Activated CD4-positive, alpha-beta T cell treated with anti-CD3 and anti-CD28 coated beads, Interleukin-2, amount 50 U/mL, for 48 hours (primary cell): ENCODE measurements around the gene A4GALT.
"Not testable (repeated sequence)": the region's sequence is repeated elsewhere in the genome, so short reads cannot be mapped to it uniquely, and the experiment has no call there.

Source experiments
- DNase-seq, 2 experiments: peaks; one replicate each; pipeline ENCODE4 v3.0.0-alpha.2; 2020

A4GALT gene

GRCh38 chr22:42720263-42721044, at the start of gene A4GALT:
A4GALT (minus strand) TSS chr22:42720870; CDS start chr22:42693951, 26,919 bp downstream.
- no peak for DNase-seq

DNA sequence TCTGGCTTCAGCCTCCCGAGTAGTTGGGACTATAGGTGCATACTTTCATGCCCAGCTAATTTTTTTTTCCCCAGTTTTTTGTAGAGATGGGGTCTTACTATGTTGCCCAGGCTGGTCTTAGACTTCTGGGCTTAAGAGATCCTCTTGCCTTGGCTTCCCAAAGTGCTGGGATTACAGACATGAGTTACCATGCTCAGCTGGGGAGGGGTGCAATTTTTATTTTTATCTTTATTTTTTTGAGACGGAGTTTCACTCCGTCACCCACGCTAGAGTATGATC, 49.7 kb upstream of the A4GALT start:
- DNase-seq = no peak

GRCh38 chr22:42769574-42770447, 49.1 kb upstream of the A4GALT start:
- DNase-seq = no peak

DNA sequence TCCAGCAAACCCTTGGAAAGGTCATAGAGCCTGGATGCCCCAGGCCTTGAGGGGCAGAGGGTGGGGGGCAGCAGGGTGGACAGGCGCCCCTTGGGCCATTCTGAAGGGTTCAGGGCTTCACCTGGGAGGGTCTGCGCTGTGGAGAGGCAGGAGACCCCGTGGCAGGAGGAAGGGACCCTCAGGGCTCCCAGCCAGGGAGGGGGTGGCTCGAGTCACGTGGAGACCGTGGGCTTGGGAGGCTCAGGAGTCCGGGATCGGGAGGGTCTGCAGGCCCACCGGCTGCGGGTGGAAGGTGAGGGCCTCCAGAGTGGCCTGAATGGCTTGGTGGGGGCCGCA, 48.5 kb upstream of the A4GALT start:
- no peak for DNase-seq

GRCh38 chr22:42768385-42769035, 47.8 kb upstream of the A4GALT start:
- DNase-seq = no peak

DNA sequence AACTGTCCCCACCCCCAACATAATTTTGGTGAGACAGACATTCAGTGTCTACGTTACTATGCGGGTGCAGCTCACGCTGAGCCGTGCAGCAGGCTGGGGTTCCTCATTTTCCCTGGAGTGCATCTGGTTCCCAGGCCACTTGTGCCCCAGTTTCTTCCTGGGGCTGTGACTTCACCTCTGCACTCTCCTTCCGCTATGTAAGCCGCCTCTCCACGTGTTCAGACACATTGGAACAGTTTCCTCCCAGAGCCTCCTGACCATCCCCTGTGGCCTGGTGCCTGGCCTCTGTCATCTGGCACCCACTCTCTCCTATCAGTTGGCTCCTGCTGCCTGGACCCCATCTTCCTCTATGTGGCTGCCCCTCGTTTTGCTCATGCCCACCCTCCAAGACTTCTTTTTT, 46.2 kb upstream of the A4GALT start:
- DNase-seq = no peak

DNA sequence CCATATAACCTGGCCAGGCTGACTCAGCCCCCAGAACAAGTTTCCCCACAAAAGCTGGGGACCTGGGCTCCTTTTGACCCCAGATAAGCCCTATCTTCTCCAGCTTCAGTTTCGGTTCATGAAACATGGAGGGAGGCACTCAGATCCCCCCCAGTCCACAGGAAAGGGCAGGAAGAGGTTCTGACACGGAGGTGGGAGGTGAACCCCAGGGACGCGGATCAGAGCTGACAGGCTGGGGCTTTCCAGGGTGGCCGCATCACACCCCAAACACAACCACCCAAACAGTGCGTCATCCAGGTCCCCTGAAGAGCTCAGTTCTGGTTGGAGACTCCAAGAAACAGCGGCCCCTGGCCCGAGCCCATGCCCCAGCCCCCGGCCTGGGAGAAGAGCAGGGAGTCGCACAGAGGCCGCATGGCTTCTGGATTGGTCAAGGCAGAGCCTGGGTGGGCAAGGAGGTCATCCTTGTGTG, 44.3 kb upstream of the A4GALT start:
- DNase-seq = no peak

DNA sequence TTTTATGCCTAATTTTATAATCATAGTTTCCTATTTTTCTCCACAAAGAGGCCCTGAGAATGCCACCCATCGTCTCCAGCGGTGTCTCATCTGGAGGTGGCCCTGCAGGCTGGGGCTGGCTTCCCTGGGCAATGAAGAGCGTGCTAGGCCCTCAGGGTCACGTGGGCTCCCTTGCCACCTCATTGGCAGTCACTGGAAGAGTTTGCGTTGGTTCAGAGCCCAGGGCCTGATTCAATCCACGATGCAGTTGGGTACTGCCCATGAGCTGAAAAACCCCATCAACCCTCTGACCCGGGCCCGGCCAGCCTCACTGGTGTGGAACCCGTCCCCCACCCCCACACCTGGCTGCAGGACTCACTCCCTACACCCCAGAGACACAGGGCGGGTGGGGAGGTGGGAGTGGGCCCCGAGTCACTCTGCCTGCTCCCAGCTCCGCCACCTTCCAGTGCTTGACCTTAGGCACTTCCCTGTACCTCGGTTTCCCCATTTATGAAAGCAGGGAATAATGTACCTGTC, 43.4 kb upstream of the A4GALT start:
- DNase-seq = no peak

- no peak for DNase-seq
Measured at GRCh38 chr22:42760806-42761565, 40.3 kb upstream of the A4GALT start.

- no peak for DNase-seq
Measured at GRCh38 chr22:42758931-42759629, 38.4 kb upstream of the A4GALT start.

- not testable (repeated sequence) for DNase-seq
Measured at GRCh38 chr22:42755553-42755952, 34.9 kb upstream of the A4GALT start.

- not testable (repeated sequence) for DNase-seq
Measured at GRCh38 chr22:42755121-42755520, 34.5 kb upstream of the A4GALT start.

GRCh38 chr22:42754658-42755057, 34.0 kb upstream of the A4GALT start:
- no peak for DNase-seq

DNA sequence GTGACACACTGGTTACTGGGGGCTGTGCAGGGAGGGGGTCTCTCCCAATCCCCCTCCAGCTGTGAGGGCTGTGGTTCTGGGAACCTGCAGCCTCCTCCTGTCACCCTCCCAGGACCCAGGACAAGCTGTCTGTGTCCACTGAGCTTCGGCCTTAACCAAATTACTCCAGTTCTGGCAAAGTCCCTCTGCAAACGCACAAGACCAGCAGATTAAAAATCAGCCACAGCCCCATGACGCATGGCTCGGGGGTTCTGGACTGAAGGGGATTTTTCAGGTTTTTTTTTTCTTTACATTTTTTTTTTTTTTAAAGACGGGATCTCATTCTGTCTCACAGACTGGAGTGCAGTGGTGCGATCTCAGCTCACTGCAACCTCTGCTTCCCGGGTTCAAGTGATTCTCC, 32.2 kb upstream of the A4GALT start:
- no peak for DNase-seq

- DNase-seq = no peak
Measured at GRCh38 chr22:42752230-42752746, 31.6 kb upstream of the A4GALT start.

DNA sequence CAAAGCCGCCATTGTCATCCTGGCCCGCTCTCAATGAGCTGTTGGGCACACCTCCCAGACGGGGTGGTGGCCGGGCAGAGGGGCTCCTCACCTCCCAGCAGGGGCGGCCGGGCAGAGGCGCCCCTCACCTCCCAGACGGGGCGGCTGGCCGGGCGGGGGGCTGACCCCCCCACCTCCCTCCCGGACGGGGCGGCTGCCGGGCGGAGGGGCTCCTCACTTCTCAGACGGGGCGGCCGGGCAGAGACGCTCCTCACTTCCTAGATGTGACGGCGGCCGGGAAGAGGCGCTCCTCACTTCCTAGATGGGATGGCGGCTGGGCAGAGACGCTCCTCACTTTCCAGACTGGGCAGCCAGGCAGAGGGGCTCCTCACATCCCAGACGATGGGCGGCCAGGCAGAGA, 29.8 kb upstream of the A4GALT start:
- not testable (repeated sequence) for DNase-seq

DNA sequence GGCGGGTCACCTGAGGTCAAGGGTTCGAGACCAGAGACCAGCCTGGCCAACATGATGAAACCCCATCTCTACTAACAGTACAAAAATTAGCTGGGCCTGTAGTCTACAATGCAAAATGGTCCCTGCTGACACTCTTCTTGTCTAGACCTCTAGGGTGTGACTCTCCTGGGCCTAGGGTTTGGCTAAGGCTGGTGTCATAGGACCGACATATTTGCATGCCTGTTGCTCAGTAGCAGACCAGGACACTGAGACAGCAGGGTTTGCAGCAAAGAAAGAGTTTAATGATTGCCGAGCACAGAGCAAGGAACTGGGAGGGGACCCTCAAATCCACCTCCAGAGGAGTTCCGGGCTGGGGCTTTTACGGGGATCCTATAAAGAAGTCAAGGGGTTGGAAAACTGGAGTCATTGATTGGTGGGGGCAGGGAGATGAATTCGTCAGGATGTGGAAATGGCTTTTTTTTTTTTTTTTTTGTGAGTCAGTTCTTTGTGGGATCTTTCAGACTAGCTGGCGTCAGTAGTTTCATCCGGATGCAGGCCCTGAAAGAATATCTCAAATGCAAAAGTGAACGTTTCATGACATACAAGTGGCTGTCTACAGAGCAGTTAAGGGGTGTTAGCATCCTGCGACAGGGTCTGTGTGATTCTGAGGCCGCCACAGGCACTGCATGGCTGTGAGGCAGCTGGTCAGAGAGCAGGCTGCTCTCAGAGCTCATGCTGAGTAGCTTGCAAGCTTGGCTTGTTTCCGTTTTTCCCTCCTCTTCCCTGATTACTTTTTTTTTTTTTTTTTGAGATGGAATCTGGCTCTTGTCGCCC, 27.2 kb upstream of the A4GALT start:
- no peak for DNase-seq

GRCh38 chr22:42745118-42745517, 24.4 kb upstream of the A4GALT start:
- no peak for DNase-seq

- DNase-seq = no peak
Measured at GRCh38 chr22:42743501-42743991, 22.9 kb upstream of the A4GALT start.

- no peak for DNase-seq
Measured at GRCh38 chr22:42742940-42743339, 22.3 kb upstream of the A4GALT start.

DNA sequence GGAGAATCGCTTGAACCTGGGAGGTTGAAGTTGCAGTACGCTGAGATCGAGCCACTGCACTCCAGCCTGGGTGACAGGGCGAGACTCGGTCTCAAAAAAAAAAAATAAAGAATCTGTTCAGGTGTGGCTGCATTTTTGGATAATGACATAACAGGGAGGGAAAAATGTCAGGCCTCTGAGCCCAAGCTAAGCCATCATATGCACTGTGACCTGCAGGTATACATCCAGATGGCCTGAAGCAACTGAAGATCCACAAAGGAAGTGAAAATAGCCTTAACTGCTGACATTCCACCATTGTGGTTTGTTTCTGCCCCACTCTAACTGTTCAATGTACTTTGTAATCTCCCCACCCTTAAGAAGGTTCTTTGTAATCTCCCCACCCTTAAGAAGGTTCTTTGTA, 19.6 kb upstream of the A4GALT start:
- not testable (repeated sequence) for DNase-seq
